Stimulated activated CD4-positive, alpha-beta T cell treated with anti-CD3 and anti-CD28 coated beads, Interleukin-15, amount 100 ng/mL, for 1 hour (primary cell): Measurements from ENCODE around the gene TMEM187.

Source experiments
- DNase-seq, 2 donors: peaks; one replicate each; pipeline ENCODE4 v3.0.0-alpha.2; 2020; ENCODE audit warnings: low read depth in 1 of 2, low spot score in 1 of 2

Gene TMEM187

DNA sequence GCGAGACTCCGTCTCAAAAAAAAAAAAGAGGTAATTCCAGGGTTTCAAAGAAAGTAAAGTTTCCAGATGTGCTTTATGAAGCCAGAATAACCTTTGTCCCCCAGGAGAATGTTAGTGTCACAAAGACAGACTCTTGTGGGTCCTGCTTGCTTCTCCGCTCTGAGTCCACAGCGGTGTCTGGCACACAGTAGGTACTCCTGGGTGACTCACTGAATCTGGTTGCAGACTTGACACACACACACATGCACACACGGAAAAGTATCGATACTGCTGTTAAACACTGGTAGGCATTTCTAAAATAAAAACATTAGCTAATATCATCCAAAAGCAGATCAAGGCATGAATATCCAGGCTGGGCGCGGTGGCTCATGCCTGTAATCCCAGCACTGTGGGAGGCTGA, 22.9 kb downstream of the TMEM187 start:
- no peak for DNase-seq

DNA sequence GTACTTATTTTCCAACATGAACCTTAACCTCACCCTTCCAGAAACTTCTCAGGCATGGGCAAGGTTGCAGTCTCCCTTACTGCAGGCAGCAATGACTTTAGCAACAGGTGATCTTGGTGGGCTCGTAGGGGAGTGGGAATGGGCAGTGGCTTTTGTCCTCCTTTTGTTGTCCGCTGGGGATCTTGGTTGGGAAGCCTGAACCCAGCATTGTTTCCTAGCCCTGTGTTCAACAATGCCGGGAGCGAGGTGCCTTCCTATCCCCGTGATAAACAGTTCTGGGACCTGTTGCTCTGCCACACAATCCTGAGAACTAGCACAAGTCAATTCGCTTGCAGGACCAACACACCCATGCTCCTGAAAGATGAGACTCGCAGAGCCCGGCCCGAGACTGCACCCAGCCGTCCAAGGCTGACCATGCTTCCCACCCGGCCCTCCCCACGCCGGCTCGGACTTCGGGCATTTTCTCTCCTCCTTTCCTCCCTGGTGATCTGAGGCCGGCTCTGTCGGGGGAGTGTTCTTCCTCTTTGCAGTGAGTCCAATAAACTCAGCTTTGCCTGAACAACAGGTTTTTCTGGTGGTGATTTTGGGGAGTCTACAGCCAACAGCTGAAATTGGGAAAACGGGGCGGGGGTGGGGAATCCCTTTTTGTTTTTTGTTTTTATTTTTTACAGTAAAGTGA, 26.9 kb downstream of the TMEM187 start:
- DNase-seq = no peak

DNA sequence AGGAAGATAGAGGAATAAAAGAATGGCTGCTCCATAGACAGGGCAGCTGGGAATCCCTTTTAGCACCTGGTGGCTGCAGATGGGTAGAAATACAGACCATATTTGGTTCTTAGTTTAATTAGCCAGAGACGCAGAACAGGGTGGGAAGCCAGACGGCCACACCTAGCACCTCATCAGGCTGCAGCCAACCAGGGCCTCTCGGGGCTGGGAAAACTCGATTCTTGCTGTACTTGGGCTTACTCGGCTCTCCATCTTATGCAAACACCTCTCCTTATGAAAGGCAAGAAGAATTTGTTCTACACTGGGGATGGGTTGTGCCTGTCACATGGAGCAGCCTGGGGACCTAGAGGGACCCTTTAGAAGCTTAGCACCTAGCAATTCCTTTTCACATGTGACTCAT, 27.5 kb downstream of the TMEM187 start:
- no peak for DNase-seq

DNA sequence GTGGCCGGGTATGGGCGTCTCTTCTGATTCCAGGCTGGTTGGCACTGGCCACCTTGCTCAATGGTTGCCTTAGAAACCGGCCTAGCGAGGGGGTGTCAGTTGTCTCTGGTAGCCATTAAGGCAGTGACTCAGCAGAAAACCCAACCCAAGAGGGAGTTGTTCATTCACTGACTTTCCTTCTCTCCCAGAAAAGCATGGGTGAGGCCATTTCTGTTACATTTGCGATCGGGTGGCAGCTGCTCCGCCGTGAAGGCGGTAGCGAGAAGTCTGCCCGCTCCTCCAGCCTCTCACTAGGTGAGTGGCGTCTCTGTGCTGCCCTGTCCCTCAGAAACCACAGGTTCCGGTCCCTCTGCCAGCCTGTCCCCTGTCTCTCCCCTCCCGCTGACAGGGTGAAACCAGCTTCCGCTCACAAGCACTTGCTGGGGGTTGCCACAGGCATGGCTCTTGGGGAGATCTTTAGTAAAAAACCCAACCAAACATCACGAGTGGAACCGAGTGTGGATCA, 29.7 kb downstream of the TMEM187 start:
- DNase-seq = no peak

DNA sequence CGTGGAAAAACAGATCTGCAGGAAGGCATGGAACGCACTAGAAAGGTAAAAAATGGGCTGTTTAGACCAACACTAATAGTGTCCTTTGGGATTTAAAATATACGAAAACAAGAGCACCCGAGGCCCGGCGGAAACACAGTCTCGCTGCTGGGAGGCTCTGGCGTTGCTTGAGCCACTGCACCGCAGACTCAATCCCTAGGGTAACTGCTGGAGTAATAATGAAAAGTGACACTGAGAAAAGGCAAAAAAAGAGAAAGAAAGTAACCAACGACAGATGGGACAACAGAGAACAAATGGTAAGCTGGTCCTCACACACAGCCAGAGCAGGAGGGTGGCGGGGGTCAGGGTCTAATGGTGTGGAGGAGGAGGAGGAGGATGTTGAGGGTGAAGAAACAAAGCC, 31.8 kb downstream of the TMEM187 start:
- DNase-seq = no peak

DNA sequence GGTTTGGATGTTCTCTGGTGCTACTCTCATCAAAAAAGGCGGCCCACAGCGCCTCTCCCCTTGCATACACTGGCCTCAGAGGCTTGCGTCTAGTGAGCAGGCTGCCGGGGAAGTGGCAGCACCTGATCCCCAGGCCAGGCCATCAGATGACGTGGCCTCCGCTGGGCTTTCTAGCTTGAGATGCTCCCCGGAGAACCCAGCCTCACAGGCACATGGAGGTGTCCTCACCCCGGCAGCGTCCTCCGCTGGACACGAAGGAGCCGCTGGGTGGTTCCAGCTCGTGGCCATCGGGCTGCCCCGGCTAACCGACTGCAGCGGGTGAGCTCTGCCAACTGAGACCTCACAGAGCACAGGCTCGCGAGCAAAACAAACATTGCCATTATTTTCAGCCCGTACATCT, 34.4 kb downstream of the TMEM187 start:
- DNase-seq = no peak

DNA sequence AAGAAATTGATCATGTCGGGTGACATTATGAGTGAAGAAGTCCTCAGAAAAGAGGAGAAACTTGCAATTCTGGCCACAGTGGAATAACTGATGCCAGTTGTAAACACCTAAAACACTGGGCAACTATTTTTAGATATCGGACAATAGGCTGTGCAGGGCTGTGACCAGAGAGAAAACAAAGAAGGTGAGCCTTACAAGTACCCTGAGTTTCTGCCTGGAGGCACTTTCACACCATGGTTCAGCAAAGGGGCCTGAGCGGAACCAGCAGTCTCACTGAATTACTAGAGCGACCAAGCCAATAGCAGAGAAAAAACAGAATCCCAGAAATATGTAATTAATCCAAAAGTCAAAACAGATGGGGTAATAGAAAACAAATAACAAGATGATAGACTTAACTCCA, 36.0 kb downstream of the TMEM187 start:
- no peak for DNase-seq

DNA sequence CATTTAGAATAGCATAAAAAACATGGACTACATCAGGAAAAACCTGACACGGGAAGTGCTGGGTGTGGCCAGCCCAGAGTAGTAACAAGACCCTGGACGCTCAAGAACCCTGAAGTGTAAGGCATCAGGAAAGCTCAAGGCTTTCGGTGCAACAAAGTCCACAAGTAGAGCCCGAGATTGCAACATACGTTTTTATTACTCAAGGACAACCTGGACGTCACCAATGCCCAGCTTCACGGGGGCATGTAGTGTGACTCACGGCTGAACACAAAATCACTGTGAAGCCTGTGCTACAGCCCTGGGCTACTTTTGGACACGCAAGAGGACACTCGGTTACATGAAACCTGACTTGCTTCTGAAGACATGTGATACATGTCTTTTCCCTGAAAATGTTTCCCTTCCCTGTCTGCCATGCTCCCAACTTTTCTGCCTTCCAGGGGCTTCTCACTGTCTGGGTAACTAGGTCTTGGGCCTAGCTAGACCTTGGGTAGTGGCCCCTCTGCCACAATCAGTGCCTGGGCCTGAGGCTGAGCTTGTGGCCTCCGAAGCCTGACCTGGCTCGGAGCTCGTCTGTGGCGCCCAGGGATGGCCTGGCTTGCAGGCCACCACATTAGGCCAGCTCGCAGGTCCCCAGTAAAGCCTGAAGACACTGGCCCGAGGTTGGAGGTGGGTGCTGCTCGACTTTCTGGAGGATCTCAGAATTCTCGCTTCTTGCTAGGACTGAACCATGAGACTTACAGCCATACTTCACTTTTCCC, 38.0 kb downstream of the TMEM187 start:
- DNase-seq = no peak

DNA sequence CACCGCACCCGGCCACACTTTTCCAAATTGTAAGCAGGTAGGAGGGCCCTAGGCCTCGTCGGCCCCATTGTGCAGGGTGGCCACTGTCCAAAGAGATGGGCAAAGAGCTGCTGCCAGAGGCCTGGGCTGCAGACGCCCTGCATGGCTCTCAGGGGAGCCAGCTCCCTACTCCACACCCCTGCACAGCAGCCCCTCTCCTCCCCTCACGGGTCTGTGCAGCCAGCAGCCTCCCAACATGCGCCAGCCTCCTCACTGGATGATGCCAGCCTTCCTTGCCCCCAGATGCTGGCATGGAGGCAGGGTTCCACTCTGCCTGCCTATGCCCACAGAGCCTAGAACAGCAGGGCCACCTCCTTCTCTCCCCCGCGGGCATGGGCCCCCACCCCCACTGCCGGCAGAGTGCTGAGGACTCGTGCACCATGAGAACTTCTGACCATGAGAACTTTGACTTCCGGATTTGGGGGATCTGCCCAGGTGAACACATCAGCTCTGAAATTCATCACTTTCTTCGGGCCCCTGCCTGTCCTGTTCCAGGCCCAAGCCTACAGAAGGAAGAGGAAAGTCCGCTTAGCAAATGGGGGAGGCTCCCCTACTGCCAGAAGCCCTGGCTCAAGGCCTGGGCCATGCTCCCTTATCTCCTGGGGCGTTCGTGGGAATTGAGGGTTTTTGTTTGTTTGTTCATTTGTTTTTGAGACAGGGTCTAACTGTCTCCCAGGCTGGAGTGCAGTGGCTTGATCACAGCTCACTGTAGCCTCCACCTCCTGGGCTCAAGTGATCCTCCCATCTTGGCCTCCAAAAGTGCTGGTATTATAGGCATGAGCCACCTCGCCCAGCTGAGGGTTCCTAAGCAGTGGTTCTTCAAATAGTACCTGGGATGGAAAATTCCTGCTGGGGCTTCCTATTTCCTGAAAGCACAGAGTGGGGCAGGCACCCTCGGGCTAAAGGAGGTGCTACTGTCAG, 39.1 kb downstream of the TMEM187 start:
- DNase-seq = no peak

DNA sequence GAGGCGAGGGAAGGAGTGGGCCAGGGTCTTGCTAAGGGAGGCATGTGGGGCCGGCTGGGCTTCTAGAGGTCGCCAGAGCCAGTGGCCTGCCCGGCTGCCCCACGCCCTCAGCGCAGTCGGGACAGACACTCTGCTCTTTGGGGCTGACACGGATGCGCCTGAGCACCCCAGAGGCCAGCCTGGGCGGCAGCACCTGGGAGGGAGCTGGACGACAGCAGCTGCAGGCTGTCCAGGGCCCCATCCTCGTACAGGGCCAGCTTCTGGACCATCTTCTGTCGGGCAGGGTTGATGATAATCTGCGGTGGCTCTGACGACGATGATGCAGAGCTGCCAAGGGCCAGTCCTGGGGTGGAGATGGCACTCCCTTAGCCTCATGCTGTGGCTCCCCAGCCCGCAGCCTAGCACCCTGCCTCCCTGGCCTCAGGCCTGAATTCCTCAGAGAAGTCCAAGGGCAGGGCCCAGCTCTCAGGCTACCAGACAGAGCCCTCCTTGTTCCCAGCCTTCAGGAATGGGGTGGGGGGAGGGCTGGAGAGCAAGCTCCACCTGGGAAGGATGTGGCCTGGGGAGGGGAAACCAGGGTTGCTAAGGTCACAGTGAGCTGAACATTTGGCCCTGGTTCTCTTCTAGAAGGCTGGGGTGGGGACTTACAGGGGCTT, 39.9 kb downstream of the TMEM187 start:
- no peak for DNase-seq

DNA sequence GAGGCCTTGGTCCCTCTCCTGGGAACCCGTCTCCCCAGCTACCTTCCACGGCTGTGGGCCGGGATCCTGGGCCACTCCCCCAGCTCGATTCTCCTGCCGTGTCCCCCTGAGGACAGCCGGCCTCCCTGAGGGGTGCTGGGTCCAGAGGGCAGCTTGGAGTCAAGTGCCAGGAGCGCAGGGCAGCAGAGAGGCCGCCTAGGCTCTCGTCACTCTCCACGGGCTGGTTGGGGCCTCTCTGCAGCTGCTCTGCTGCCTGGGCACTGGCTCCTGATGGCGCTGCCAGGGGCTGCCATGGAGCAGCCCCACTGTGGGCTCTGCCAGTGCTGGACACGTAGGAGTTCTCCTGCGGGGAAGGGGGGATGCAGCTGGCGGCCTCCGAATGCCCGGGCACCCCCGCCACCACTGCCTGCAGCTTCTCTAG, 40.5 kb downstream of the TMEM187 start:
- no peak for DNase-seq

DNA sequence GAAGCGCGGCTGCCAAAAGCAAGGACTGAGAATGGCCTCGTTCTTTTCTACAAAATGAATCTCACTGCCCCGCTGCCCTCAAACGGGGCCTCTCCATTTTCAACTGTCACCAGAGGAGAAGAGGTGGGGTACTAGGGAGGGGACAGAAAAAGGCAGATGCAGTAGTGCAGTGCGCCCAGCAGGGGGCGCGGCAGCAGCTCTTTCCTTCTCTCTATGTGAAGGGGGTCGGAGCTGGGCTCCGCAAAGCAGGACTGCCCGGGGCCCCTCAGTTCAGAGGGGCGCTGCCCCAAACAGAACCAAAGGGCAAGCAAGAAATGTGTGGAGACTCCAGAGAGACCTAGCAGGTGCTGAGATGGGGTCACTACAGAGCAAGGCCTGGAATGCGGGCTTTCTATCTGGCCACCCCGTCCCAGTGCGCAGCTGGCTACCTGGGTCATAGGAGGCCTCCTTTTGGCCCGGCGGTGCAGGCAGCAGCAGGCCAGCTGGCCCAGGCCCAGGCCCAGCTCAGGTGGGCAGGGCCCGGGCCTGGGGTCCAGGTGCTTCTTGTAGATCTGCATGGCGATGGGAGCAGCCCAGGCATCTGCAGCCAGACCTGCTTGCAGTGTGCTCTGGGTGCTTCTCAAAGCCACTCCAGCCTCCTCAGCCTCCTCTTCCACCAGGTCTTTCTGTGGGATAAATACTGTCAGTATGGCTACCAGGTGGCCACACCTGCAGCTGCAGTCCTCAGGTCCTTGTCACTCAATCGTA, 41.2 kb downstream of the TMEM187 start:
- peak; percentile 9 to 38 for DNase-seq

DNA sequence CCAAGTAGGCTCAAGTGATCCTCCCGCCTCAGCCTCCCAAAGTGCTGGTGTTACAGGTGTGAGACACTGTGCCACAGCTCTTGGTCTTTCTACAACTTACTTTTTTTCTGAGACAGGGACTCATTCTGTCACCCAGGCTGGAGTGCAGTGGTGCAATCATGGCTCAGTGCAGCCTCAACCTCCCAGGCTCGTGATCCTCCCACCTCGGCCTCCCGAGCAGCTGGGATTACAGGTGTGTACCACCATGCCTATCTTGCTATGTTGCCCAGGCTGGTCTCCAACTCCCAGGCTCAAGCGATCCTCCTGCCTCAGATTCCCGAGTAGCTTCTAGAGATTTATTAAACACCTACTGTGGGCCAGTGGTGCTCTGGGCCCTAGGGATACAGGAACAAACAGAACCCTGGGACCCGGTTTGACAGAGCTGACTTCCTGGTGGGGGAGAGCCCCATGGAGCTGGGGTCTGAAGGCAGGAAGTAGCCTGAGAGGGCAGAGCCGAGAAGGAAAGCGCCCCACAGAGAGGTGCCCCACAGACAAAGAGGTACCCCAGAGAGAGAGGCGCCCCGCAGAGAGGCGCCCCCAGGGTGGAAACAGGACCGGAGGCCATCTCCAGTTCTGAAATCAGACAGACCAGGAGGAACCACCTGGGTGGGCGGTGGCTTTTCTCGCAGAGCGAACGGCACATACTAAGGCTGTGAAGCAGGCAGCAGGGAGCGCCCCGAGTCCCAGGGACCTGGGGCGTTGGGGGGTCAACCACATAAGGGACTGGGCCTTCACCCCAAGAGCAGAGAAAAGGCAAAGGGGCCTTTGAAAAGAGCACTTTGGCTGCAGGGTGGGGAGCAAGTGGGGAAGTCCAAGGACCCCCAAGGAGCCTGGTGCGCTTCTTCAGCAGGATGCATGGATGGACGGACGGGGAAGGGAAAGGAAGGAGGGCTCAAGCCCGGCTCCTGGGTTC, 42.2 kb downstream of the TMEM187 start:
- DNase-seq = no peak

DNA sequence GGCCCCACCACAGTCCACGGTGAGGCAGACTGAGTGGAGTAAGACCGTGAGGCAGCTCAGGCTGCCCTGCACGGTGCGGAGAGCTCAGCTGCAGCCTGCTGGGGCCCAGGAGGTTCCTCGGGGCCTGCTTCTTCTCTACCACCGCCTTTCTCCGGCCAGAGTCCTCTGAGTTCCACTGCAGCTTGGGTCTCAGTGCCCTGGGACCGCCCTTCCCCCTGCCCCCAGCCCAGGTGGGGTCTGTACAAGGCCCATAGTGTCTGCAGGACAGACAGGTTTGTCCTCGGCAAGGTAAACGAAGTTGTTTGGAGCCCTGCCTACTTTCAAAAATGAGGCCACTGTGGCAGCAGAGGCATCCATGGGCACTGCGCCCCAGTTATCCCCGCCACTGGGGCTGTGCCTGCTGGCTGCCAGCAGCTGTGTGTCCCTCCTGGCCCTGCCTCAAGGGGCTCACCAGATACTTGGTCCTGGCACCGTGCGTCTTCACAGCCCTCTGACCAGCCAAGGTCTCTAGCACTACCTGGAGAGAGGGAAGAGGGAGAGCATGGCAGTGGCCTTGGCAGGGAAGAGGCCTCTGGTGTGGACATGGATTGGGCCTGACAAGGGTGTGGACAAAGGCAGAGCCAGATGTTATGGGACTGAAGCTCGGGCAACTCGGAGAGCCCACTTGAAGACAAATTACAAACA, 43.2 kb downstream of the TMEM187 start:
- no peak for DNase-seq

DNA sequence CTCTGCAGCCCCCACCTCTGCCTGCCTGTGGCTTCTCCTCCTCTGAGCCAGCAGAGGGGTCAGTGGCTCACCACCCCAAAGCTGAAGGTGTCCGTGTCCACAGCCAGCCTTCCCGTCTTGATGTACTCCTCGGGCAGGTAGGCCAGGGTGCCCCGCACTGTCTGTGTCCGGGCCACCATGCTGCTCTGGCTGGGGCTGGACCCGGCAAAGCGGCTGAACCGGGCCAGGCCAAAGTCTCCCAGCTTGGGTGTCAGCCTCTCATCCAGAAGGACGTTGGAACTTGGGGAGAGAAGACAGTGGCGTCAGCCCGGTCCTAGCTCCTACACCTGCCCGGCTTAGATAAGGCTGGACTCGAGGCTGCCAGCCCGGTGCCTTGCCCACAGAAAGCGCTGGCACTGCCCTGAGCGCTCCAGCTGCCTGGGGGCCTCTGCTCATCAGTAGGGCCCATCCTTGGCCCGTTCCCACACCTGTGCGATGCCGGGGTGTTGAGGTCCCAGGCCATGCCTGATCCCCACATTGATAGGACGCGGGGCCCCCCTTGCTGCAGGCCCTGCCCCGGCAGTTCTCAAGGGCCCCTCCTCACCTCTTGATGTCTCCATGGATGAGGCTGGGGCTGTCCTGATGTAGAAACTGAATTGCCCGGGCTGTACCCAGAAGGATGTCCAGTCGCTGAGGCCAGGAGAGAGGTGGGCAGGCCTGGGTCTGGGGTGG, 44.0 kb downstream of the TMEM187 start:
- DNase-seq = no peak

DNA sequence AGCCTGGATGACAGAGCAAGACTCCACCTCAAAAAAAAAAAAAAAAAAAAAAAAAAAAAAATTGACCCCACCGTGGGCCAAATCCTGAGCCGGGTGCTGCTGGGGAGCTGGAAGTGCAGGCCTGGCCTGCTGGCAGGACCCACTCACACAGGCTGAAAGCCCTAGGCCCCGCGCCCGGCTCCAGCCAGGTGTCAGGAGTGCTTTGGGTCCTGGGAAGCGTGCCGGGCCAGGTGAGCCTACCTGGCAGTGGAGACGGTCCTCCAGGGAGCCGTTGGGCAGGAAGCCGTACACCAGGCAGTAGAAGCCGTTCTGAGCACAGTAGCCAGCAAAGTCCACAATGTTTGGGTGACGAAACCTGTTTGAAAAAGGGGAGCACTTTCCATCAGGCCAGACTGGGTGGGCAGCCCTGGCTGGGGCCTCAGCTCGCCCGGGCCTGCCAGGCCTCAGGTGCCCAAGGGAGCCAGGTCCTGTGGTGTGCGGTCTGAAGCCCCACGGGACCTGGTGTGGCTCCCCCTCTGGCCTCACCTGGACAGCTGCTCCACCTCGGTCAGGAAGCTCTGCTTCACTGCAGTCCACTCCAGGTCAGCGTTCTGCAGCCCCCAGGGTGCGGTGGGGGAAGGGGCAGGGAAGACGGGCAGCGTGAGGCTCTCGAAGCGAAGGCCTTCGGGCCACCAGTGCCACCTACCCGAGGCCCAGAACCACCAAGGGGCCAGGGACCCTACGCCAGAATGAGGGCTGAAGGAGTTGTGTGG, 45.4 kb downstream of the TMEM187 start:
- no peak for DNase-seq

DNA sequence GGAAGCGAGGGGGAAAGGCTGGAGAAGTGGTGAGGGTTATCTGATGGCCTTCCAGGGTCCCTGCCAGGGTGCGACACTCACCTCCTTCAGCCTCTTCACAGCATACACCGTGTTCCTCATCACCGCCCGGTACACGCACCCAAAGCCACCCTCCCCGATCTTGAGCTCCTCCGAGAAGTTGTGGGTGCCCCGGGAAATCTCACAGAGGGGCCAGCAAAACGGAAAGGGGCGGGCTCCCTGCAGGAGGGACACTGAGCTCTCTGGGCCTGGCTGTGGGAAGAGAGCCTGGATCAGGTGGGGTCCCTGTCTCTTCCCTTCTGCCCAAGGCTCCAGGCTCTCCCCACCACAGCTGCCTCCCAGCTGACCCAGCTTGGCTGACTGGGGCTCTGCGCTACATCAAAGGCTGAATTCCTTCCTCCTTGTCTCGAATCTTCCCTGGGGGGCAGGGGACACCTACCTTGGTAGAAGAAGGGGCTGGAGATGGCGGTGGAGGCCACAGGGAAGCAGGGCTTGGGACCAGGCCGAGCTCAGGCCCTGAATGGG, 46.0 kb downstream of the TMEM187 start:
- DNase-seq = no peak
